ENCODE results near the gene ELF2. TPM values are rescaled to one million over a fixed set of nuclear protein-coding genes. Genes with fewer than 3 reads are reported as not detected.
"Not testable (repeated sequence)": the region's sequence is repeated elsewhere in the genome, so short reads cannot be mapped to it uniquely, and the experiment has no call there.

The ELF2 gene
- total RNA-seq, 6 donors from 2014 or later = 34.5 to 87.0 (median 39.1) TPM

GRCh38 chr4:139200102-139200501, 23.1 kb upstream of the ELF2 start:
- no peak overlapping the region for H3K4me3 ChIP-seq
- no peak for TF ChIP-seq POLR2A (IDR thresholded peaks at IDR 0.05)
- TF ChIP-seq POLR2AphosphoS5 (IDR thresholded peaks at IDR 0.05) = no peak
- TF ChIP-seq EP300 (IDR thresholded peaks at IDR 0.05) = no peak
- no peak for TF ChIP-seq CTCF (IDR thresholded peaks at IDR 0.05)
- H3K36me3 ChIP-seq = no peaks in the 10 kb centered on the region
- H3K9me3 ChIP-seq = no peaks in the 10 kb centered on the region
- no peaks in the 10 kb centered on the region for H3K27me3 ChIP-seq
- H3K27ac ChIP-seq = no peak overlapping the region
- WGBS, 2 donors = 72 to 84% methylated on average over 4 of the region's 4 CpGs
- H3K4me1 ChIP-seq = no peaks in the 10 kb centered on the region
- no peak for ATAC-seq (ENCODE audit: low FRiP score in 2 of 2)
- DNase-seq = no peak

- not testable (repeated sequence) for H3K27ac ChIP-seq; H3K9me3 ChIP-seq; ATAC-seq (ENCODE audit: low FRiP score in 2 of 2); H3K4me3 ChIP-seq; H3K36me3 ChIP-seq; DNase-seq; H3K4me1 ChIP-seq; H3K27me3 ChIP-seq
- WGBS, 2 donors = 91 to 92% methylated on average over 4 of the region's 4 CpGs
These were observed 20.2 kb upstream of the ELF2 start for GRCh38 chr4:139197214-139197613.

- TF ChIP-seq POLR2A (IDR thresholded peaks at IDR 0.05) (no peak), CTCF (IDR thresholded peaks at IDR 0.05) (no peak)
These were observed 19.4 kb upstream of the ELF2 start for GRCh38 chr4:139196462-139196861.

GRCh38 chr4:139191373-139191772, 14.4 kb upstream of the ELF2 start:
- Histone ChIP-seq H3K4me1 (no peaks in the 10 kb centered on the region), H3K9me3 (no peaks in the 10 kb centered on the region), H3K4me3 (no peak overlapping the region), H3K27ac (no peak overlapping the region), H3K36me3 (no peaks in the 10 kb centered on the region), H3K27me3 (no peaks in the 10 kb centered on the region)
- TF ChIP-seq POLR2AphosphoS5 (IDR thresholded peaks at IDR 0.05) = no peak
- no peak for TF ChIP-seq EP300 (IDR thresholded peaks at IDR 0.05)
- TF ChIP-seq CTCF (IDR thresholded peaks at IDR 0.05) = no peak
- no peak for TF ChIP-seq POLR2A (IDR thresholded peaks at IDR 0.05)
- ATAC-seq (ENCODE audit: low FRiP score in 2 of 2) (no peak), DNase-seq (no peak)
- WGBS, 2 donors = 83 to 90% methylated on average over 2 of the region's 2 CpGs

More at GRCh38 chr4:139196462-139196861, 19.4 kb upstream of the ELF2 start:
- ATAC-seq (ENCODE audit: low FRiP score in 2 of 2) (no peak), DNase-seq (no peak)
- no peaks in the 10 kb centered on the region for H3K27me3 ChIP-seq
- H3K9me3 ChIP-seq = no peaks in the 10 kb centered on the region
- no peak overlapping the region for H3K27ac ChIP-seq
- WGBS, 2 donors = 57 to 85% methylated on average over 3 of the region's 3 CpGs
- H3K36me3 ChIP-seq = no peaks in the 10 kb centered on the region
- no peak overlapping the region for H3K4me3 ChIP-seq
- H3K4me1 ChIP-seq = no peaks in the 10 kb centered on the region

- DNase-seq = no peak
- TF ChIP-seq POLR2A (IDR thresholded peaks at IDR 0.05) (no peak), EP300 (IDR thresholded peaks at IDR 0.05) (no peak), POLR2AphosphoS5 (IDR thresholded peaks at IDR 0.05) (no peak), CTCF (IDR thresholded peaks at IDR 0.05) (no peak)
- Histone ChIP-seq H3K4me1 (no peaks in the 10 kb centered on the region), H3K27ac (no peak overlapping the region), H3K27me3 (no peaks in the 10 kb centered on the region), H3K9me3 (no peaks in the 10 kb centered on the region), H3K36me3 (no peaks in the 10 kb centered on the region), H3K4me3 (no peak overlapping the region)
- 89 to 94% methylated on average over 7 of the region's 7 CpGs for WGBS, 2 donors
- no peak for ATAC-seq (ENCODE audit: low FRiP score in 2 of 2)
These were observed 13.0 kb upstream of the ELF2 start for GRCh38 chr4:139189972-139190371.
